OCI-LY3 (cell line): ENCODE results near the gene RAVER1.

Source experiments
- EZH2phosphoT487 ChIP-seq: fragments of 200-600 bp; shearing (Covaris generic); IDR thresholded peaks from 2 replicates; pipeline ENCODE4 v1.6.1; 2018; ENCODE audit warnings: antibody characterized with exemption, mixed run types, low read depth
- TF ChIP-seq, protein P1 (sequence below): fragments of 200-600, 300-600 bp; sonication (generic); IDR thresholded peaks from 2 replicates; pipeline ENCODE4 v1.5.1; 2014; ENCODE audit warnings: antibody characterized with exemption, low read length, low read depth

GRCh38 chr19:10285393-10285792 lies 47.9 kb downstream of the RAVER1 start:
- TF ChIP-seq, protein P1, sequence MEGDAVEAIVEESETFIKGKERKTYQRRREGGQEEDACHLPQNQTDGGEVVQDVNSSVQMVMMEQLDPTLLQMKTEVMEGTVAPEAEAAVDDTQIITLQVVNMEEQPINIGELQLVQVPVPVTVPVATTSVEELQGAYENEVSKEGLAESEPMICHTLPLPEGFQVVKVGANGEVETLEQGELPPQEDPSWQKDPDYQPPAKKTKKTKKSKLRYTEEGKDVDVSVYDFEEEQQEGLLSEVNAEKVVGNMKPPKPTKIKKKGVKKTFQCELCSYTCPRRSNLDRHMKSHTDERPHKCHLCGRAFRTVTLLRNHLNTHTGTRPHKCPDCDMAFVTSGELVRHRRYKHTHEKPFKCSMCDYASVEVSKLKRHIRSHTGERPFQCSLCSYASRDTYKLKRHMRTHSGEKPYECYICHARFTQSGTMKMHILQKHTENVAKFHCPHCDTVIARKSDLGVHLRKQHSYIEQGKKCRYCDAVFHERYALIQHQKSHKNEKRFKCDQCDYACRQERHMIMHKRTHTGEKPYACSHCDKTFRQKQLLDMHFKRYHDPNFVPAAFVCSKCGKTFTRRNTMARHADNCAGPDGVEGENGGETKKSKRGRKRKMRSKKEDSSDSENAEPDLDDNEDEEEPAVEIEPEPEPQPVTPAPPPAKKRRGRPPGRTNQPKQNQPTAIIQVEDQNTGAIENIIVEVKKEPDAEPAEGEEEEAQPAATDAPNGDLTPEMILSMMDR: no peak
- TF ChIP-seq EZH2phosphoT487: no peak
